Body of pancreas (tissue), 4 donors: ENCODE measurements around the gene LAMTOR5.

Experiments
- POLR2A ChIP-seq, 3 donors: fragments of 450-650 bp; IDR thresholded peaks; one replicate each; pipeline ENCODE4 v1.6.1; 2016; ENCODE audit warnings: antibody characterized with exemption in 3 of 3, mild to moderate bottlenecking in 2 of 3
- TF ChIP-seq, protein P1 (sequence below), 7 experiments: fragments of 450-650 bp in 4 of 7; fragments of 200-600 bp in 3 of 7; sonication (generic) in 3 of 7; IDR thresholded peaks; one replicate each; pipeline ENCODE4 v1.5.1; 2016 to 2019; ENCODE audit warnings: antibody characterized with exemption in 7 of 7

DNA sequence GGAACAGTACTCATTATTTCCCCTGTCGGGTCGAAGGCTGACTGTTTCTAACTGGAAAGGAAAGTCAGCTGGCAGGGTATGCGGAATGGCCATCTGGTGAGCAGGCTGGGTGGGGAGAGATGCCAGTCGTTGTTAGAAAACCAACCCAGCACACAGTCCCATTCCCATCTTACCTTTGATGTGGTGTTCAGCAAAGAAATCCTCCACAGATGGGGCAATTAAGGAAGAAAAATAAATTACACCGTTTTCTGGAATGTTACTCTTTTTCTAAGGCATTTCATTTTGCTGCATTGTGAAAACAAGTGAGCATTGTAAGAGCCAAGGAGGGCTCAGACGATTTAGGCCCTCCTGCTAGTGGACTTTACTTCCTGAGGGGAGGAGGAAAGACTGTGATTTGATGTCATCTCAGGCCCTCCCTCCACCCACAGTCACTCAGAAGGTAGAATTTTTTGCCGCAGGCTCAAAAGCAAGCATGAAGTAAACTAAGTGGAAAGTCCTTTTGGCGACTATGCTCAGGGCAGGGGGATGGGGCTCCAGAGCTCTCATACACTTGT is 16.7 kb downstream of the LAMTOR5 start, which contains the start of gene SLC16A4:
- TF ChIP-seq, protein P1, sequence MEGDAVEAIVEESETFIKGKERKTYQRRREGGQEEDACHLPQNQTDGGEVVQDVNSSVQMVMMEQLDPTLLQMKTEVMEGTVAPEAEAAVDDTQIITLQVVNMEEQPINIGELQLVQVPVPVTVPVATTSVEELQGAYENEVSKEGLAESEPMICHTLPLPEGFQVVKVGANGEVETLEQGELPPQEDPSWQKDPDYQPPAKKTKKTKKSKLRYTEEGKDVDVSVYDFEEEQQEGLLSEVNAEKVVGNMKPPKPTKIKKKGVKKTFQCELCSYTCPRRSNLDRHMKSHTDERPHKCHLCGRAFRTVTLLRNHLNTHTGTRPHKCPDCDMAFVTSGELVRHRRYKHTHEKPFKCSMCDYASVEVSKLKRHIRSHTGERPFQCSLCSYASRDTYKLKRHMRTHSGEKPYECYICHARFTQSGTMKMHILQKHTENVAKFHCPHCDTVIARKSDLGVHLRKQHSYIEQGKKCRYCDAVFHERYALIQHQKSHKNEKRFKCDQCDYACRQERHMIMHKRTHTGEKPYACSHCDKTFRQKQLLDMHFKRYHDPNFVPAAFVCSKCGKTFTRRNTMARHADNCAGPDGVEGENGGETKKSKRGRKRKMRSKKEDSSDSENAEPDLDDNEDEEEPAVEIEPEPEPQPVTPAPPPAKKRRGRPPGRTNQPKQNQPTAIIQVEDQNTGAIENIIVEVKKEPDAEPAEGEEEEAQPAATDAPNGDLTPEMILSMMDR (IDR thresholded peaks at IDR 0.05) = no peak
- no peak for TF ChIP-seq POLR2A (IDR thresholded peaks at IDR 0.05)
